Subcutaneous abdominal adipose tissue (tissue), 5 donors: ENCODE results near the gene NEK9.
"Not testable (repeated sequence)": the region's sequence is repeated elsewhere in the genome, so short reads cannot be mapped to it uniquely, and the experiment has no call there.

Source experiments
- H3K27ac ChIP-seq: one replicate; pipeline ENCODE4 v1.7.0; 2013; ENCODE audit warnings: low read depth, mild to moderate bottlenecking, inconsistent platforms, low read length, moderate library complexity
- H3K27me3 ChIP-seq, 5 donors: one replicate each; pipeline ENCODE4 v1.7.0; 2013; ENCODE audit warnings: low read length in 5 of 5, inconsistent platforms in 1 of 5; ENCODE audit not compliant: control insufficient read depth in 5 of 5, insufficient read depth in 4 of 5
- H3K36me3 ChIP-seq, 5 donors: one replicate each; pipeline ENCODE4 v1.7.0; 2013; ENCODE audit warnings: low read length in 5 of 5; ENCODE audit not compliant: control insufficient read depth in 5 of 5, insufficient read depth in 5 of 5
- H3K4me1 ChIP-seq, 5 donors: one replicate each; pipeline ENCODE4 v1.7.0; 2013; ENCODE audit warnings: low read length in 5 of 5, mild to moderate bottlenecking in 3 of 5, moderate library complexity in 1 of 5; ENCODE audit not compliant: control insufficient read depth in 5 of 5, insufficient read depth in 5 of 5
- H3K4me3 ChIP-seq, 5 donors: one replicate each; pipeline ENCODE4 v1.7.0; 2013; ENCODE audit warnings: low read length in 5 of 5, low read depth in 1 of 5
- H3K9ac ChIP-seq, 5 donors: one replicate each; pipeline ENCODE4 v1.7.0; 2013; ENCODE audit warnings: low read length in 5 of 5, mild to moderate bottlenecking in 4 of 5, moderate library complexity in 3 of 5
- H3K9me3 ChIP-seq, 5 donors: one replicate each; pipeline ENCODE4 v1.7.0; 2013; ENCODE audit warnings: low read length in 5 of 5; ENCODE audit not compliant: control insufficient read depth in 5 of 5
- donor health status: healthy.
- donor health status: healthy.
- donor health status: healthy.
- donor health status: healthy.
- donor health status: healthy.

The NEK9 gene

GRCh38 chr14:75163677-75164076, 36.8 kb upstream of the NEK9 start:
- Histone ChIP-seq H3K9ac (no peak overlapping the region), H3K9me3 (no peaks in the 10 kb centered on the region), H3K4me3 (no peak overlapping the region), H3K27me3 (no peaks in the 10 kb centered on the region), H3K4me1 (peaks cover 0 to 18% (median 15%) of the 10 kb centered on the region in 5 donors), H3K27ac (no peak overlapping the region), H3K36me3 (no peaks in the 10 kb centered on the region)

- no peaks in the 10 kb centered on the region for H3K27me3 ChIP-seq
- H3K27ac ChIP-seq: no peak overlapping the region
- H3K9ac ChIP-seq: no peak overlapping the region
- peaks cover 0 to 17% (median 14%) of the 10 kb centered on the region in 5 donors for H3K4me1 ChIP-seq
- H3K4me3 ChIP-seq: no peak overlapping the region
- no peaks in the 10 kb centered on the region for H3K36me3 ChIP-seq
- H3K9me3 ChIP-seq: no peaks in the 10 kb centered on the region
Measured at GRCh38 chr14:75162631-75163030, 35.8 kb upstream of the NEK9 start.

GRCh38 chr14:75158843-75159614, 32.2 kb upstream of the NEK9 start:
- H3K4me1 ChIP-seq: peaks cover 0 to 3% (median 0%) of the 10 kb centered on the region in 5 donors
- no peaks in the 10 kb centered on the region for H3K27me3 ChIP-seq
- H3K36me3 ChIP-seq: no peaks in the 10 kb centered on the region
- H3K9me3 ChIP-seq: no peaks in the 10 kb centered on the region
- no peak overlapping the region for H3K9ac ChIP-seq
- no peak overlapping the region for H3K4me3 ChIP-seq
- H3K27ac ChIP-seq: no peak overlapping the region

- H3K36me3 ChIP-seq: peaks cover 0 to under 1% (median 0%) of the 10 kb centered on the region in 5 donors
- H3K9me3 ChIP-seq: no peaks in the 10 kb centered on the region
- peaks cover 0 to 5% (median 0%) of the 10 kb centered on the region in 5 donors for H3K4me1 ChIP-seq
- H3K4me3 ChIP-seq: no peak overlapping the region
- no peaks in the 10 kb centered on the region for H3K27me3 ChIP-seq
- H3K27ac ChIP-seq: no peak overlapping the region
- no peak overlapping the region for H3K9ac ChIP-seq
Measured at GRCh38 chr14:75156901-75157300, 30.1 kb upstream of the NEK9 start.

GRCh38 chr14:75156111-75156510, 29.3 kb upstream of the NEK9 start:
- Histone ChIP-seq H3K4me1 (peaks cover 0 to 9% (median 0%) of the 10 kb centered on the region in 5 donors), H3K27ac (no peak overlapping the region)

GRCh38 chr14:75155169-75155568, 28.3 kb upstream of the NEK9 start:
- peaks cover 0 to 9% (median under 1%) of the 10 kb centered on the region in 5 donors for H3K4me1 ChIP-seq
- H3K27me3 ChIP-seq: no peaks in the 10 kb centered on the region
- no peak overlapping the region for H3K4me3 ChIP-seq
- H3K27ac ChIP-seq: no peak overlapping the region
- no peaks in the 10 kb centered on the region for H3K9me3 ChIP-seq
- H3K36me3 ChIP-seq: peaks cover 9 to 15% (median 11%) of the 10 kb centered on the region in 5 donors
- no peak overlapping the region for H3K9ac ChIP-seq

More at GRCh38 chr14:75156111-75156510, 29.3 kb upstream of the NEK9 start:
- H3K36me3 ChIP-seq: peaks cover 5 to 8% (median 6%) of the 10 kb centered on the region in 5 donors
- H3K9ac ChIP-seq: no peak overlapping the region
- no peak overlapping the region for H3K4me3 ChIP-seq
- H3K9me3 ChIP-seq: no peaks in the 10 kb centered on the region
- no peaks in the 10 kb centered on the region for H3K27me3 ChIP-seq

- no peak overlapping the region for H3K9ac ChIP-seq
- no peak overlapping the region for H3K4me3 ChIP-seq
- peaks cover 11 to 25% (median 12%) of the 10 kb centered on the region in 5 donors for H3K36me3 ChIP-seq
- H3K27me3 ChIP-seq: no peaks in the 10 kb centered on the region
- H3K9me3 ChIP-seq: no peaks in the 10 kb centered on the region
- no peak overlapping the region for H3K27ac ChIP-seq
- H3K4me1 ChIP-seq: peaks cover 0 to 13% (median 3%) of the 10 kb centered on the region in 5 donors
Measured at GRCh38 chr14:75153295-75153694, 26.4 kb upstream of the NEK9 start.

- Histone ChIP-seq H3K36me3 (peaks cover 11 to 27% (median 12%) of the 10 kb centered on the region in 5 donors), H3K27ac (no peak overlapping the region), H3K9ac (no peak overlapping the region), H3K4me1 (peaks cover 0 to 15% (median 13%) of the 10 kb centered on the region in 5 donors), H3K9me3 (no peaks in the 10 kb centered on the region), H3K4me3 (no peak overlapping the region), H3K27me3 (no peaks in the 10 kb centered on the region)
Measured at GRCh38 chr14:75151851-75152250, 25.0 kb upstream of the NEK9 start.

GRCh38 chr14:75150637-75151036, 23.8 kb upstream of the NEK9 start:
- Histone ChIP-seq H3K4me1 (peaks cover 0 to 20% (median 16%) of the 10 kb centered on the region in 5 donors), H3K36me3 (peaks cover 11 to 27% (median 14%) of the 10 kb centered on the region in 5 donors)
- H3K9me3 ChIP-seq, H3K4me3 ChIP-seq, H3K9ac ChIP-seq, H3K27me3 ChIP-seq, H3K27ac ChIP-seq: not testable (repeated sequence)

- no peak overlapping the region for H3K9ac ChIP-seq
- no peak overlapping the region for H3K4me3 ChIP-seq
- H3K4me1 ChIP-seq: peaks cover 0 to 20% (median 16%) of the 10 kb centered on the region in 5 donors
- H3K27me3 ChIP-seq: no peaks in the 10 kb centered on the region
- no peaks in the 10 kb centered on the region for H3K9me3 ChIP-seq
- H3K27ac ChIP-seq: no peak overlapping the region
- H3K36me3 ChIP-seq: peaks cover 11 to 27% (median 14%) of the 10 kb centered on the region in 5 donors
Measured at GRCh38 chr14:75150150-75150549, 23.3 kb upstream of the NEK9 start.
